Stomach (tissue), 9 donors: Measurements from ENCODE around the gene PSORS1C1. TPM values are rescaled to one million over a fixed set of nuclear protein-coding genes. Genes with fewer than 3 reads are reported as not detected.

Source experiments
- DNase-seq, 2 donors: peaks; one replicate each; pipeline versions ENCODE4 v3.0.0 to v3.0.0-alpha.2; 2013 to 2019
- H3K27ac ChIP-seq, 5 donors: fragments of 200-600 bp in 4 of 5; sonication (generic) in 4 of 5; one replicate each; pipeline ENCODE4 v1.5.1; 2013 to 2019; ENCODE audit warnings: mild to moderate bottlenecking in 1 of 5, moderate library complexity in 1 of 5
- H3K27me3 ChIP-seq, 3 donors: fragments of 200-600 bp; sonication (generic); one replicate each; pipeline ENCODE4 v1.5.1; 2017 to 2019; ENCODE audit warnings: mixed run types in 1 of 3
- H3K36me3 ChIP-seq, 4 donors: fragments of 200-600 bp; sonication (generic); 1 replicate in 3 of 4; 2 replicates in 1 of 4; pipeline ENCODE4 v1.5.1; 2016 to 2019
- H3K4me1 ChIP-seq, 4 donors: fragments of 200-600 bp; sonication (generic); one replicate each; pipeline ENCODE4 v1.5.1; 2016 to 2019
- H3K4me3 ChIP-seq, 4 donors: fragments of 200-600 bp; sonication (generic) in 3 of 4; one replicate each; pipeline ENCODE4 v1.5.1; 2016 to 2019; ENCODE audit warnings: mild to moderate bottlenecking in 1 of 4
- H3K9me3 ChIP-seq, 4 donors: fragments of 200-600 bp; sonication (generic); one replicate each; pipeline ENCODE4 v1.5.1; 2016 to 2019
- EP300 ChIP-seq: sonication (generic); formaldehyde crosslinking; IDR thresholded peaks from one replicate; pipeline ENCODE4 v1.6.1; 2017; ENCODE audit warnings: antibody characterized with exemption
- POLR2A ChIP-seq, 4 donors: fragments of 450-650 bp; IDR thresholded peaks; one replicate each; pipeline ENCODE4 v1.6.1; 2016; ENCODE audit warnings: antibody characterized with exemption in 4 of 4, control low read depth in 2 of 4, mild to moderate bottlenecking in 1 of 4, moderate library complexity in 1 of 4
- POLR2AphosphoS5 ChIP-seq, 3 donors: sonication (generic); formaldehyde crosslinking; IDR thresholded peaks; one replicate each; pipeline ENCODE4 v1.6.1; 2016; ENCODE audit warnings: antibody characterized with exemption in 3 of 3
- WGBS, 5 donors: extraction: QIAGEN DNeasy Blood & Tissue Kit in 3 of 5; methylation state at CpG; one replicate each; pipeline versions ENCODE4 v1.1.5 to v1.1.7; 2013 to 2018; 5-methylcytosine and 5-hydroxymethylcytosine counted together
- intact Hi-C: fragments of 100-400 bp; cut with DNase I; formaldehyde crosslinking; loops from one replicate; pipeline ENCODE4 v1.15.1; 2023; ENCODE audit warnings: low total_unique reads
- polyA plus RNA-seq, 3 donors: library from polyadenylated mRNA; stranded (reverse); fragments of 200-250 nt; gene quantifications; one replicate each; pipeline ENCODE4 v1.2.3, GENCODE V29; 2013
- total RNA-seq, 5 donors: library from RNA; depleted of rRNA; stranded (reverse); fragments of >200 nt; gene quantifications; one replicate each; pipeline versions ENCODE4 v1.1.0 to v1.2.3, GENCODE V29; 2014 to 2016
- TF ChIP-seq, protein P1 (sequence below), 7 experiments: fragments of 450-650 bp in 4 of 7; fragments of 200-600 bp in 3 of 7; sonication (generic) in 3 of 7; IDR thresholded peaks; one replicate each; pipeline ENCODE4 v1.5.1; 2016 to 2019; ENCODE audit warnings: antibody characterized with exemption in 7 of 7, control low read depth in 2 of 7, mild to moderate bottlenecking in 1 of 7
- donor health status: healthy with polysubstance abuse.
- donor health status: Bipolar disorder and iron deficiency.
- donor health status: healthy.

PSORS1C1 gene
- total and polyA plus RNA-seq, 8 donors: 2.7 to 7.4 (median 3.9) TPM; not detected in 1

DNA sequence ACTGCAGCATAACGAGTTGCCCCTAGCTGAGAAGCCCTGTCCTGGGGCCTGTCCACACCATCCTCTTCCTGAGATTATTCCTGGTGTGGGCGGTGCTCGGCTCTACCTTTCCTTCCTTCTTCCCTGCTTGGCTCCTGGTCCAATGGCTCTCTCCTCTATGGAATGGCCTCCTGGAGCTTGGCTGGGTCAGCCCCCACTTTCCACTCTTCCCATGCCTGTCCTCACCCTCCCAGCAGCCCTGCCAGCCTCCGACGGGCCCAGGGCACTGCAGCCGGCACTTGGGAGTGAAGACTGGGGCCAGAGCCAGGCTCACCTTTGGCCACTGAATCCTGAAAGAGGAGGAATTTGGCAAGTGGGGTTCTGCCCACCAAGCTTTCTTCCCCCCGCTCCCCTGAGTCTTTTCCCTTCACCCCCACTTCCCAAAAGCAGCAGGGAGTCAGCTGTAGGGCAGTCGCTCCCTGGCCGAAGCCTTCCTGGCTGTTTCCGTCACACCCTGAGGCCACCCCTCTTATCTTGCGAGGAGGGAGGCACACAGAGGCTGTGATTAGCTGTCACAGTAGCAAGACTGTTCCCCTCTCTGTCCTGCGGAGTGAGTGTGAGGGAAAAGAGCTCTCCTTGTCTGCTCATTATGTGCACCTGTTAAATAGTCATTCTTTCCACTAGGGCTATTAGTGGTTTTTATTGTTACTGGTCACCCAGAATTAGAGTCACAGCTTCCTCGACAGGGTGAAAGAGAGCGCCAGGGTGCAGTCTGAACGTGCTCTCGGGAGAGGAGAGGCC, 12.0 kb downstream of the PSORS1C1 start:
- WGBS, 5 donors: 33 to 49% (median 45%) methylated on average over 16 of the region's 16 CpGs
- Histone ChIP-seq H3K36me3 (no peaks in the 10 kb centered on the region), H3K27me3 (no peaks in the 10 kb centered on the region), H3K4me1 (peaks cover 25 to 41% (median 34%) of the 10 kb centered on the region in 4 donors), H3K9me3 (no peaks in the 10 kb centered on the region), H3K27ac (peak overlapping the region; percentile 22 to 74 (median 57)), H3K4me3 (no peak overlapping the region)
- intact Hi-C loops: no loop called here
- no peak for TF ChIP-seq EP300
- peak in 2 of 3 donors; percentile 56 to 60 for TF ChIP-seq POLR2AphosphoS5 (IDR thresholded peaks at IDR 0.05)
- TF ChIP-seq POLR2A (IDR thresholded peaks at IDR 0.05): no peak
- peak; percentile 56 to 68 for DNase-seq

DNA sequence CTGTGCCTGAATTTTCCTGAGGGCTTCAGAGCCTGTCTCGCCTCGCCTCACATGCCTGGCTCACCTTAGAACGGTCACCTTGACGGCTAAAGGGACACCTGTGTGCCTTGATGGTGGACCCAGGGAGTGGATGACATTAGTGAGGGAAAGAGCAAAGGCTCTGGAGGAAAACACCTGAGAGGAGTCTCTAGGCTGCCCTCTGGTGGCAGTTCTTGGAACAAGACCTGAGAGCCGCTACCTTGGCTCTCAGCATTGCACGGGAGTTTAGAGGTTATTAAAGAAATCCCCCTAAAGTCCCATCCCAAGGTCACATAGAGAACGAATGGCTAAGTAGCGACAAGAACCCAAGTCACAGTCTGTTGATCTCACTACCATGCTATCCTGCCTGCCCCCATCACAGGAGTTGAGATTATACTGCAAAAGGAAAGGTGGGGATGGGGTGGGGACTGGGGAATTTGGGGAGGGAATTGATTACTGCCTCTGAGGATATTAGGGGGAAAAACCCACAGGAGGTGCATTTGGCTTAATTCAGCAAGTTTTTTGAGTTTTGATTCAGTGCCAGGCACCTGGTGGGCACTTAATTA, 13.6 kb downstream of the PSORS1C1 start:
- intact Hi-C loops: no loop called here
- Histone ChIP-seq H3K4me3 (no peak overlapping the region), H3K27me3 (no peaks in the 10 kb centered on the region), H3K9me3 (no peaks in the 10 kb centered on the region), H3K36me3 (no peaks in the 10 kb centered on the region), H3K27ac (no peak overlapping the region), H3K4me1 (peaks cover 14 to 29% (median 22%) of the 10 kb centered on the region in 4 donors)
- peak in 1 of 3 donors; percentile 13 for TF ChIP-seq POLR2AphosphoS5 (IDR thresholded peaks at IDR 0.05)
- TF ChIP-seq, protein P1, sequence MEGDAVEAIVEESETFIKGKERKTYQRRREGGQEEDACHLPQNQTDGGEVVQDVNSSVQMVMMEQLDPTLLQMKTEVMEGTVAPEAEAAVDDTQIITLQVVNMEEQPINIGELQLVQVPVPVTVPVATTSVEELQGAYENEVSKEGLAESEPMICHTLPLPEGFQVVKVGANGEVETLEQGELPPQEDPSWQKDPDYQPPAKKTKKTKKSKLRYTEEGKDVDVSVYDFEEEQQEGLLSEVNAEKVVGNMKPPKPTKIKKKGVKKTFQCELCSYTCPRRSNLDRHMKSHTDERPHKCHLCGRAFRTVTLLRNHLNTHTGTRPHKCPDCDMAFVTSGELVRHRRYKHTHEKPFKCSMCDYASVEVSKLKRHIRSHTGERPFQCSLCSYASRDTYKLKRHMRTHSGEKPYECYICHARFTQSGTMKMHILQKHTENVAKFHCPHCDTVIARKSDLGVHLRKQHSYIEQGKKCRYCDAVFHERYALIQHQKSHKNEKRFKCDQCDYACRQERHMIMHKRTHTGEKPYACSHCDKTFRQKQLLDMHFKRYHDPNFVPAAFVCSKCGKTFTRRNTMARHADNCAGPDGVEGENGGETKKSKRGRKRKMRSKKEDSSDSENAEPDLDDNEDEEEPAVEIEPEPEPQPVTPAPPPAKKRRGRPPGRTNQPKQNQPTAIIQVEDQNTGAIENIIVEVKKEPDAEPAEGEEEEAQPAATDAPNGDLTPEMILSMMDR (IDR thresholded peaks at IDR 0.05): peak in 5 of 7 experiments; percentile 41 to 86 (median 76)
- no peak for TF ChIP-seq EP300
- 4 to 6% (median 5%) methylated on average over 8 of the region's 8 CpGs for WGBS, 5 donors
- peak; percentile 84 to 85 for DNase-seq

DNA sequence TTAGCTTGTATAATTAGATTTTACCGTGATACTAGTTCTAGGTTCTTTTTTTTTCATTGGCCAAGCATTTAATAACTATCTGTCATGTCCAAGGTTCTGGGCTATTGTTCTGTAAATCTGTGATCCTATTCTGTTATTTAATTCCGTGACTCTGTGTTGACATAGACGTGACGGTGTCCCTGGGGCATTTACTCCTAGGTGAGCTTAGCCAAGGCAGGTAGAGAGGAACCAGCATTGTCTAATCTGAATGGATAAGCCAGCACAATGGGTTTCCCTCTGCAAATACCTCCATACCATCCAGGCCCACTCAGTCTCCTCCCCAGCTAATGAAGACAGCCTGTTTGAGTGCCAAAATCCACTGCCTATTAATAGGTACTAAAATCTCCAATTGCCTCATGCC, 14.5 kb downstream of the PSORS1C1 start:
- intact Hi-C loops: no loop called here

DNA sequence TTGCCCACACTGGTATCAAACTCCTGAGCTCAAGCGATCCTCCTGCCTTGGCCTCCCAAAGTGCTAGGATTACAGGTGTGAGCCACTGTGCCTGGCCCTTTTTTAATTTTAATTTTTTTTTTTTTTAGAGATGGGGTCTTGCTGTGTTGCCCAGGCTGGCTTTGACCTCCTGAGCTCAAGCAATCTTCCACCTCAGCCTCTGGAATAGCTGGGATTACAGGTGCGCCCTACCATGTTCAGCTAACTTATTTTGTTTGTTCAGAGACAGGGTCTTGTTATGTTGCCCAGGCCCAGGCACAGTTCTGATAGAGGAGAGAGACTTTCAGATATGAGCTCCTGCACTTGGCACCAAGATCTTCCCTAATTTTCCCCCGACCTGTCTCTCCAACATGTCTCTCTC, 16.2 kb downstream of the PSORS1C1 start:
- H3K4me3 ChIP-seq: no peak overlapping the region
- 90 to 99% (median 94%) methylated on average over 3 of the region's 3 CpGs for WGBS, 5 donors
- no peak for TF ChIP-seq POLR2AphosphoS5 (IDR thresholded peaks at IDR 0.05)
- TF ChIP-seq POLR2A (IDR thresholded peaks at IDR 0.05): no peak
- no peak for TF ChIP-seq EP300
- TF ChIP-seq, protein P1 (IDR thresholded peaks at IDR 0.05): no peak
- intact Hi-C loops: no loop called here
- H3K4me1 ChIP-seq: peaks cover 4 to 16% (median 15%) of the 10 kb centered on the region in 4 donors
- H3K27me3 ChIP-seq: no peaks in the 10 kb centered on the region
- H3K36me3 ChIP-seq: no peaks in the 10 kb centered on the region
- no peak for DNase-seq
- no peaks in the 10 kb centered on the region for H3K9me3 ChIP-seq
- no peak overlapping the region for H3K27ac ChIP-seq

More for the DNA sequence above, 14.5 kb downstream of the PSORS1C1 start:
- H3K27me3 ChIP-seq: no peaks in the 10 kb centered on the region
- no peak overlapping the region for H3K4me3 ChIP-seq
- H3K9me3 ChIP-seq: no peaks in the 10 kb centered on the region
- TF ChIP-seq EP300 (no peak), POLR2A (IDR thresholded peaks at IDR 0.05) (no peak)
- DNase-seq: no peak
- H3K4me1 ChIP-seq: peaks cover 12 to 25% (median 20%) of the 10 kb centered on the region in 4 donors
- WGBS, 5 donors: 37 to 54% (median 48%) methylated on average over 4 of the region's 4 CpGs
- H3K27ac ChIP-seq: no peak overlapping the region
- H3K36me3 ChIP-seq: no peaks in the 10 kb centered on the region

DNA sequence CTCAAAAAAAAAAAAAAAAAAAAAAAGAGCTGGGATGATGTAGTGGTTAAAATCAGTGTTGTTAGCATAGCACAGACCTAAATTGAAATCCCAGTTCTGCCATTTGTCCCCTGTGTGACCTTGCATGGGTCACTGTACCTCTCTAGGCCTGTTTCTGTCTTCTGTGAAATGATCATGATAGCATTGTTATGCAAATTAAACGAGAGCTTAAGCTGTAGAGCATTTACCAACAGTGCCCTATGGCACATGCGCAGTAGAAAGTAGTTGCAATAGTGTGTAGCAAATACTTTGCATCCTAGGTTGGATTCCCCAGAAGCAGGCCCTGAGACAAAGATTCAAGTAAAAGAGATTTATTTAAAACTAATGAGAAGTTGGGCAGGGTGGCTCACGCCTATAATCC, 17.0 kb downstream of the PSORS1C1 start:
- DNase-seq: no peak
- intact Hi-C loops: no loop called here
- Histone ChIP-seq H3K4me1 (peaks cover 0 to 12% (median 7%) of the 10 kb centered on the region in 4 donors), H3K9me3 (no peaks in the 10 kb centered on the region), H3K27me3 (no peaks in the 10 kb centered on the region), H3K36me3 (no peaks in the 10 kb centered on the region), H3K27ac (no peak overlapping the region), H3K4me3 (no peak overlapping the region)
- TF ChIP-seq, protein P1 (IDR thresholded peaks at IDR 0.05): no peak
- TF ChIP-seq EP300: no peak
- no peak for TF ChIP-seq POLR2A (IDR thresholded peaks at IDR 0.05)
- no peak for TF ChIP-seq POLR2AphosphoS5 (IDR thresholded peaks at IDR 0.05)
- 67 to 84% (median 75%) methylated on average over 3 of the region's 3 CpGs for WGBS, 5 donors
